NCI-H1105 treated with DMSO at 0.1 percent for 48 hours (cell line): ENCODE results near the gene MBP.
"Not testable (repeated sequence)": the region's sequence is repeated elsewhere in the genome, so short reads cannot be mapped to it uniquely, and the experiment has no call there.

Experiments
- DNase-seq: peaks from one replicate; lab custom pipeline; 2025; lab: John Stamatoyannopoulos, UW

Gene MBP

DNA sequence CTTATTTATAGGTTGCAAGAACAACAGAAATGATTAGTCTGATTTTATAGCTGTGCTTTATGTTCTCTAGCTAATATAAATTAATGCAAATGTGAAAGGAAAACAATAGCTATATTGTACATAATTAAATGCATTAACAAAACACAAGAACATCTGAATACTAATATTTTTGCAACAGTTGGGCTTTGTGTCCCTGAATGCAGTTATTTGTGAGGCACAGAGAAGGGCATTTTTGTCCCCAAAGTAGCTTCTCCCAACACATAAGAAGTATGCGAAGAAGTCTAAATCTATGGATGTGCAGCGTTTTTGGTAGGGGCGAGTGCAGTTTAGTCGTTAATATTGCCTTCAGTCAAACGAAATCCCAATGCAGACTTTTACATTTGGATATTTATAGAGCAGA, 110.0 kb downstream of the MBP start:
- no peak for DNase-seq

DNA sequence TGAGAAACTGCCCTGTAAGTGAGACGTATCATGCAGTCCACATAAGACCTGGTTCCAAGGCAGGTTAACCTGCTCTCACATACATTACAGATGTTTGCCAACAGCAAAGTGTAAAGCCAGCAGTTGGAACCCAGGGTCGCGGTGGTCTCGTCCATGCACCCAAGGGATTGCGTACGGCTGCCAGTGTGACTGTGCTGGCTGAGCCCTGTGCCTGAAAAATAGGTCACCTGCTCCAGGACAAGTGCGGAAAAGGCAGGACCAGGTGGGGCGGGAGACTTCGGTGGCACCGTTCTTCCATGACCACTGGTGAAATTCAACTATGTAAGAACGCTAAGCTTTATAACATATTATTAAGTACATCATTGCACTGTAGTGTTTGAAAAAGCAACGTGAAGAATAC, 110.5 kb downstream of the MBP start:
- no peak for DNase-seq

DNA sequence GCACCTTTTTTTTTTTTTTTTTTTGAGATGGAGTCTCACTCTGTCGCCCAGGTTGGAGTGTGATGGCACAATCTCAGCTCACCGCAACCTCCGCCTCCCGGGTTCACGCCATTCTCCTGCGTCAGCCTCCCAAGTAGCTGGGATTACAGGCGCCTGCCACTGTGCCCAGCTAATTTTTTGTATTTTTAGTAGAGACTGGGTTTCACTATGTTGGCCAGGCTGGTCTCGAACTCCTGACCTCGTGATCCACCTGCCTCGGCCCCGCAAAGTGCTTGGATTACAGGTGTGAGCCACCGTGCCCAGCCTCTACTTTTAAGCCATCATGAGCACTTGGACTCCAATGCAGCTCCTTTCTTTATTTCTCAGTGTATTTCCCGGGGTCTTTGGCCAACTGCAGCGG, 111.1 kb downstream of the MBP start:
- DNase-seq, result not testable (repeated sequence)

DNA sequence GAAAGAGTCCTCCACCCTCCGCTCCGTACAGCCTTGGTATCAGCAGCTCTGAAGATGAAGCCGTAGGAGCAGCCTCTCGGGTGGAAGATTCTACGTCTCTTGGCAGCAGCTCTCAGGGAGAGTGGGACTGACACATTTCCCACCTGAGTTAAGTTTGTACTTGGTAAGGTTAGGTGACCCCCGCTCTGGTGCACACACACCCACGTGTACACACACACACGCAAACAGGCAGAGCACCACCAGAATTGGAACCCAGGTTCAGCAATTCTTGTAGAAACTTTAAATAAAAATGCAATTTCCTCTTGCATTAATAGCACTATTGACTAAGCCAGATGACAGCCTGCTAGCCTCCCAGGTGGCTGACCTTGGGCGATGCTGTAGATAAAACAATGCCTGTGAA, 111.5 kb downstream of the MBP start:
- no peak for DNase-seq

DNA sequence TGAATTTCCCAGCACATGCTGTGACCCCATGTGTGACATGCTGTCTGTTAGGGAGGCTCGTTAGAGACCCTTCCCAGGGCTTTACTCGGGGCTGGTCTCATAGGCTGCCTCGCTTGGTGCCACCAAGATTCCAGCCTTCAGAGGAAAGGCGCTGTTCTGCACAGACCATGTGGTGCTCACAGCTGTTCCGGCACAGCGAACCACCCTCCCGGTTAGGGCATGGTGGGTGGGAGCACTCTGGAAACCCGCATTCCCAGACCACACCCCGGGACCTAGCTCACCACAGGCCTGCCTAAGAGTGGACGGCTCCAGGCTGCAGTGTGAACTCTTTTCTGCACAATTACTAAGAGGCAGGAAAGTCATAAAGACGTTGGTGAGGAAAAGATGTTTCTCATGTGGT, 112.0 kb downstream of the MBP start:
- no peak for DNase-seq

DNA sequence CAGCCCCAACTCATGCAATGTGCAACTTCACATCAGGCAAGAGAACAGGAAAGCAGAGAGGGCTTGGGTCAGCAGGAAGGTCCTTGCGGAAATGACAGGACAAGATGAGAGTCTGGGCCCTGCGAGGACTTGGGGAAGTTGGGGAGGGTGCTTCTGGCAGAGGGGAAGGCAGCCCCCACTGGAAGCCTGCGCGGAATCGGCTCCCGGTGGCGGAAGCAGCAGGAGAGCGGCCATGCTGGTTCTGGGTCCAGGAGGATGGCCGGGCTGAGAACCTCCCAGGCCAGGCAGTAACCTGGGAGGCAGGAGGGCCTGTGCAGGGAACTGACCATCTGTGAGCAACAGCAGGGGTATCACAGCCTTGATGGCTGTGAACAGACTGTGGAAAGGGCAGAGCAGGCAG, 112.9 kb downstream of the MBP start:
- DNase-seq, result no peak

DNA sequence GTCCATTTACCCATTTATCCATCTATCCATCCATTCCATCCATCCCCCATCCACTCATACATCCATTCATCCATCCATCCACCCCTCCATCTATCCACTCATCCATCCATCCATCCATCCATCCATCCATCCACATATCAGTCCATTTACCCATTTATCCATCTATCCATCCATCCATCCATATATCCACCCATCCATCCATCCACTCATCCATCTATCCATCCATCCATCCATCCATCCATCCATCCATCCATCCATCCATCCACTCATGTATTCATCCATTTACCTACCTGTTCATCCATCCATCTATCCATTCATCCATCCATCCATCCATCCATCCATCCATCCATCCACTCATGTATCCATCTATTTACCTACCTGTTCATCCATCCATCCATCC, 113.9 kb downstream of the MBP start:
- DNase-seq, result not testable (repeated sequence)

DNA sequence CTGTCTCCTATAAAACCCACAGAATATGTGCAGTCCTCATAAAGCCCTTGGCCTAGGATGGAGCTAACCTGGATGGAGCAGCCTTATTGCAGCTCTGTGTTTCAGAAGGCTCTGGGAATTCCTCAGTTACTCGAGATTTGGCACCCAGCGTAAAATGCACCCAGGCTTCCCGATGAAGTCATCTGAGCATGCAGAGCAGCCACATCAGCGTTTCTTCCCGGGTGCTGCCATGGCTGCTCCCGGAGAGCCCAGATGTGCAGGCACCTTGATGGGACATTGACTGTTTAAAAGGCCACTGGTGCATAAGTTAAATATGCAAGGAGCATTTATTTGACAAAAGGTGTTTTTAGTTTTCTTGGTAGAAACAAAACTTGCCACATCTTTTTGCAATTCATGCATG, 115.2 kb downstream of the MBP start:
- DNase-seq, result no peak

DNA sequence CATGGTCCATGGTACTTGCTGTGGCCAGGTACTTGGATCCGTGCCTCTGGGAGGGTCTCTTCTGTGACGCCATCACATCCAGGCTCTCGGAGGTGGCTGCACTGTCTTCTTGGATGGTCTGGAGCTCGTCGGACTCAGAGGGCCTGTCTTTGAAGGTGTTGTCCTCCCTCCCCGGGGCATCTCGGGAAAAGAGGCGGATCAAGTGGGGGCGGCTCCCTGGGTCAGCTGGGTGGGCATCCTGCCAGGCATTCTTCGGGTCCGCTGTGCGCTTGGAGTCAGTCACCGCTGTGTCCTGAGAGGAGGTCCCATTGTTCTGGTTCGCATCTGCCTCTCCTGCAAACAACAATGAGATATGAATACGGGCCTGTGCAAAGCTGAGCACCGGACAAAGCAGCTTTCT, 115.6 kb downstream of the MBP start:
- no peak for DNase-seq

DNA sequence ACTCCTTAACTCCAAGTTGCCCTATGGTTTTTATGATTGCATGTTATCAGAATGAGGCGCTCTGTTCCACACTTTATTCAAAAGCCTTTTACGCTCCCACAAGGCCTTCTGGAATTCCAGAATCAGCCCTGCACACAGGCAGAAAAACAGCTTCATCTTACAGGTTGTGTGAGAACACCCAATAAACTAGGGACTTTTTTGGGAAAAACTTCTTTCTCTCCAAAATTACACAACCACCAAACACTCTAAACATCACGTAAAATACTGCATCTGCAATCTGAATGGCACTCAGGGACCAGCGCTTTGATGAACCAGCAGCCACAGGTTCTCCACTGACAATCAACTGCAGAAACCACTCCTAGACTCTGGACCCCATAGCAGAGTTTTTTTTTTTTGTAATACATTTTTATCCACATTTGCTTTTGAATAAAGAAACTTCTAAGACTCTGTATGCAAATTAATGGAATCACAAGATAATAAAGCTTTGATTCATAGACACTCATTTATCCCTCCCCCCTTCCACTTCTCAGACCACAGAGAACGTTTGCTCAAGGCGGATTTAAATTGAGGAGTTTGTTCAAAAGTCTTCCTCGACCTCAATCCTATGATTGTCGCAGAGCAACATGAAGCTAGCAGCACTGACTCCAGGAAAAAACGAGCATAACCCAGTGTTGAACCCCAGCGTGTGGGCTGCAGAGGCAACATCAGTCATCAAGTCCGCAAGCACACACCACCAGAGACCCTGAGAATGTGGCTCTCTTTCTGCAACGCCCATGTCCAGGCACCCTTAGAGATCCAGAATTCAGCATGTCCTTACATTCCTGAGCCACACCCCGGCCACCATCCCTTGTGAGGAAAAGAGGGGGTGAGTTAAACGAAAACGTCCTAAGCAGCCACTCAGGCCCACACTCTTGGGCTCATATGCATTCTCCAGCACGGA, 116.5 kb downstream of the MBP start:
- no peak for DNase-seq

DNA sequence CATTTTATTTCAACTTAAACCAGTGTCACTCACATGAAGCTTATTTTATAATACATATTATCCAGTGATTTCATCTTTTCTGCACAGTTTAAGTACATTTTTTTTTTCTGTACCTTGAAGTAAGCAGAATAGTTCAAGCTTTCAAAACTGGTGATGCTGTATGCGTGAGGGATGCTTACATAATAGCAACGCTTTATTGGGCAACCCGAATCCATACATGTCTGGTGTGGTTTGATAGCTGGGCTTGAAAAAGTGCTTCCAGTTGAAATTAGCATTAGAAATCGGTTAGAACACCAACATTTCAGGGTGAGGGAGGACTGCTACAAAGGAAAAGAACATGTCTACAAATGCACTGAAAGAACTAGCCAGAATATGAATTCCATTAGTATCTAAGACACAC, 117.4 kb downstream of the MBP start:
- DNase-seq, result no peak

DNA sequence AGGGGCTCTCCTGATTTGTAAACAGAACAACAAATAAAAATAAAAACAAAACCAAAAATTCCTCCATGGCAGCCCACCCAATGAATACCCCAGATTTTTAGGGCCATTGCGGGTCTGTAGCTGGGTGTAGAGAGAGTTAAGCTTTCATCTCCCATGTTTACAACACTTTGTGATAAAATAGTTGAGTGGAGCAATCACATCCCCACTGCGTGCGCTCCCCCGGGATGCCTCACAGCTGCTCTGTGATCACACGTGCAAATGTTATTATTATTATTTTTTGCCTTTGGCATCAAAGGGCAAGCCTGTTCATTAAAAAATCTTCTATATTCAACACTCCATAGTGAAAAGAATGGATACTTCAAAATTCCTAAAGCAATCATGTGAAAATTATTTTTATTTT, 118.0 kb downstream of the MBP start:
- DNase-seq, result no peak

DNA sequence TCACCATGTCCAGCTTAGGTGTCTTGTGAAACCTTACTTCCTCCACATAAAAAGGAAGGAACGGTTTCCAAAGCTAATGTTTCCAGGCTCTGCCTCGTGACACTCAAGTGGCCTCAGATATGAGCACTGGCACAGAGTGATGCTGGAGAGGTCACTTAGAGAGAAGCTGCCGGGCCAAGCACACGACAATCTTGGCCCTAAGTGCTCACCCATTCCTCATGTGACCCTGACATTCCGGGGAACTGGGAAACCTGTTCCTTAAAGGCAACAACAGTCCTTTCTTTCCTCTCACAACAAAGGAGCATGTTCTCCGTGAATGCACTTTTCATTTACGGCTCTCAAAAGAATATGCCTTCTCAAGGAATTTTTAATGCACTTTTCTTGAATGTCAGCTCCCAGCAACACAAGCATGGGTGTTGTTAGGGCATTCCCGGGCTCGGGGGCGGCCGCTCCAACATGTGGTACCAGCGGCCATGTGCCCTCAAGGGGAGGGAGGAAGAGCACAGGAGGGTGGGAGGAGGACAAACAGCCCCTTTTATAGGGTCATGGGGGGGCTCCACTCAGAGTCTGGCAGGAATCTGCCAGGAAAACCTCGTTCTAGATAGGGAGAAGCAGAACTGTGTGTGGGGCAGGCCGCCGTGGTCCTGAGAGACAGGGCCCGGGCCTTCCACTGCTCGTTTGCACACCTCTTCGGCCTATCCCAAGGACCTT, 118.6 kb downstream of the MBP start:
- DNase-seq, result no peak

DNA sequence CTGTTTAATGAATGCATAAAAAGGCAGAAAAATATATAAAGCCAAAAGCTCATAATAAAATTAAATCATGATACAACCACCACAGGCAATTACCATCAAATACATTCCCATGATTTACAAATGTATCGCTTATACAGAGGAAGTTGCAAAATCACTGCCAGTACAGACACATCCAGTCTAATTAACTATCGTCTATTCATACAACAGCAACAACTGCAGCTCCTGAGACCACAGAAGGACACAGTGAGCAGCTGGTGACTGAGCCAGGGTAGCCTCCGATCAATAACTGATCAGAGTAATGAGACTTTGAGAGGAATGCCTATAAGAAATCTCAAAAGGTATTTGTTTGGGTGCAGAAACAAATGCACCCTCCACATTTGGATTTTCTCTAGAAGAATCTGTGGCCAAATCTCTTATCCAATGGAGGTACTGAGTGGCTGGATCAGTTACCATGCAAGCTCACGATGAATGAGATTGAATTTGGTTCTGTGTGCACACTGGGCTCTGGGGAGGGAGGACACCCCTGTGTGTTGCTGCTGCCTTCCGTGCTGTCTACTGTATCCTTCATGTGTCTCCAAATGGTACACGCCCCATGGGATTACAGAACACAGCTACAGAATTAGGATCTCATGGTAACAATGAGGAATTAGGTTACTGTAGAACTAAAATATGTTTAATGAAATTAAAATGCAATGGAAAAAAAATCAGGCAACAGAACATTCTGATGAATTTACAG, 119.6 kb downstream of the MBP start:
- DNase-seq, result no peak

DNA sequence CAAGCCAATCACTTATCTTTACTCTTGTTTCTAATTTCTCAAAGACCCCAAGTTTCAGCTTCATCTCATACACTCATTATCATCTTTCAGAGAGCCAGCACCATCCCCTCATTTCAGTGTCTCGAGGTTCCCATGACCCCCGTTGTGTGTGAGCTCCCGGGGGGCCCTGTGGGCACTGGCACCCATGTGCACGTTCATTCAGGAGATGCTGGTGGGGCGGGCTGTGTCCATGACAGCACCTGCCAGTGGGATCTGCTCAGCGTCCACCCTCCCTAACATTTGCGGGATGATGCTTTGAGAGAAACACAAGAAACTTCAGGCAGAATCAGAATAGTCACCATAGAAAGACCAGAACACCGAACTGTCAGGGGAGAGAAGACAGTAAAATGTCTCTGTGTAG, 120.5 kb downstream of the MBP start:
- DNase-seq, result no peak

DNA sequence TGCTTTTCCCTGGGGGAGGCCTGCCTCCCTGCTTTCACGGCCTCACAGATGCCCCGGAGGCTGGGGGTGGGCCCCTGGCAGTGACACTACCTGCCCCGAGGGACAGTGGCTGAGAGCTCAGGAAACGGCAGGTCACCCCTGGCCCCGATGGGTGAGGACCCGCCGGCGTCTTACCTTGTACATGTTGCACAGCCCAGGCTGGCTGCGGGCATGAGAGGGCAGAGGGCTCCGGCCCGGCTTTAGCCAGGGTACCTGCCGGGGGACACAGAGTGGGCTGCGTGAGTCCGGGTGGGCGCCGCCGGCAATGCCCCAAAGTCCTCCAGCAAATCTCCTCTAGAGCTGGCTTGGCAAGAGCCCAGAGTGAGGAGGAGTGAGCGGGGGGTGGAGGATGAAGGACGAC, 122.9 kb downstream of the MBP start:
- DNase-seq, result no peak

DNA sequence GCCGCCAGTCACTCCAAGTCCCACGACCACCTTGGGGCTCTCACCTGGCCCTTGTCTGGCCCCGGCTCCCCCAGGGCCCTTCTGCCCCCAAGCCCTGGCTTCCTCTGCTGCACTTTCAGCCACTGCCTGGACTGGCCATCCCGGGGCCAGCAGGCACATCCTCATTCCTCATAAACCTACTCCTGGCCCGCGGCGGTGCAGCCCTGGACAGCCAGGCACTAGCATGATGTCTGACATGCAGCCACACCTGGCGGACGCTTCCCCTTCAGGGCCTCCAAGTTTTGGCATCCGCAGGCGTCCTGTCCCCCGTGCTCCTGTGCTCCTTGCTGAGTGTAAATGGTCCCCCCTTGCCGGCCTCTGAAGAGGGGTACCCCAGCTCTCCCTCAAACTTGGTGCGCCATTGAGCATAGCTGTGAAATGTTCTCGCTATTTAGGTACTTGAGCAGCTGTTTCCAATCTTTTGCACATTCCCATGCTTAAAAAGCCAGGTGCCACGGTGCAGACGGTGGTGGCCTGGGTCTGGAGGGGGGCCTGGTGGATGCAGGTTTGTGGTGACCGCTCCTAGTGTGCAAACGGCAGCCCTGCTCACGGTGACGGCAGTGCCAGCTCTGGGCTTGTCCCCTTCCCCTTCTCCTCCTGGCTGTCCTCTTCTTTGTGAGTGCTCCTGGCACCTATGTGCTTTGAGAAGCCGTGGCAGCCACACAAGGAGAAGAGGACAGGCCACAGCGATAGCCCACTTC, 123.8 kb downstream of the MBP start:
- no peak for DNase-seq

DNA sequence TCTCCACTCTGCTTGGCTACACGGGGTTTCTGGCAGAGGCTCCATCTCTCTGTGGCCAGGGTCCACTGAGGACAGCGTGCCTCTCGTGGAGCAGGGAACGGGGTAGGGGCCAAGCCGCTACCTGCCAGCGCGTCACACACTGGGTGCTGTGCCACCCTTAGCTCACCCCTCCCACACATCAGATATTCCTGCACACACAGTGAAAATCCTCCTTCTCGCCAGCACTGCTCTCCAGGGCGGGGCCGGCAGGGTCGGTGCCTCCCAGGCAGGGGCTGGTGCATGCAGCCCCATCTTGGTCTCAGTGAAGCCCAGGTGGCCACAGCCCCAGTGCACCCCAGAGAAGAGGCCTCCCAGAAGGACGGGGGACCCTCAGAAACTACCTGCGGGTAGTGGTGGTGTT, 124.6 kb downstream of the MBP start:
- DNase-seq, result no peak

DNA sequence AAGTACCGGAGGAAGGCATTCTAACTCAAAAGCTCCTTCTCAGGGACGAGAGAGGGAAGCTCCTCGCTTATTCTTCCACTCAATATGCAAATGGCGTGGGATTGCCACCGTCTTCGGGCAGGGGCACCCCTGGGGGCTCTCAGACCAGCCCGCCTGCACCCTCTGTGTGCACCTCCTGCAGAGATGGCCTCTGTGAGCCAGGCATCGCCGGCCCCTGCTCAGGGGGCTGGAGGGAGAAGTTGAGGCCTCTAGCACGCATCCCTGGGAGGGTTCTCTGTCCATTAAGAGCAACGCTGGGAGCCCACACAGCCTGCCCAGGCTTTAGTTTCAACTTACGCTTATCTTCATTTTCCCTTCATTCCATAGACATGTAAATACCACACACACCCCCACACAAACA, 125.3 kb downstream of the MBP start:
- DNase-seq, result no peak

DNA sequence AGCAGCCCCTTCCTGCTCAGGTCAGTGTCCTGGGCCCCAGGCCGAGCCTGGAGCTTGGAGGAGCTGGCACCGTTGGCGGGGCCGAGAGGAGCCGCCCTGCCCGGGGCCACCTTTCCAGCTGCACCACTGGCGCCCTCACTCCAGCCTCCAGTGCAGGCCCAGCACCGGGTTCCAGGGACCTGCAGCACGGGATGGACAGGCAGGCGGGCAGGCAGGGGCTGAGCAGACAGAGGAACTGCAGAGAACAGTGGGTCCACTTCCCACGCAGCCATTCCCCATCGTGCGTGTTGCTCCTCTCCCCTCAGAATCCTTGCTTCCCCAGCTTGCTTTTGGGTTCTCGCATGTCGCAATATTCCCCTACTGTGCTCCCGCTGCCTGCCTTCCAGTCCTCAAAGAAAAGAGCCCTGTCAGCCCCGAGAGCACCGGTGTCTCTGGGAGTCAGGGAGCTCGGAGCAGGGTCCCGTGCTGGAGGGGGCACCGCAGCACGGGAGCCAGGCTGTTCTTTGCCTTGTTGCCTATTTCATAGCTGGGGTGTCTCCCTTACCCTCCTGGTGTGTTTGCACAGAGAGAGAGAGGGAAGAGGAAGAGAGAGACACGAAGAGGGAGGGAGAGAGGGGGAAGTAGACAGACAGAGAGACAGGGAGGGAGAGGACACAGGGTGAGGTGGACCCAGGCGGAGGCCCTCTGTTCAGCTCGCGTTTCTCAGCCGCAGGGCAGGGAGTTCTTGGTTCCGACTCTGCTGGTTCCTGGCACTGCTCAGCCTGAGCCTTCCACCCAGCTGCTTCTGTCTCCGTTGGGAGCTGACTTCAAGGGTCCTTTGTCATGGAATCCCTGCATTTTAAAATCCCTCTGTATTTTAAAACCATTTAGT, 126.0 kb downstream of the MBP start:
- DNase-seq, result no peak

DNA sequence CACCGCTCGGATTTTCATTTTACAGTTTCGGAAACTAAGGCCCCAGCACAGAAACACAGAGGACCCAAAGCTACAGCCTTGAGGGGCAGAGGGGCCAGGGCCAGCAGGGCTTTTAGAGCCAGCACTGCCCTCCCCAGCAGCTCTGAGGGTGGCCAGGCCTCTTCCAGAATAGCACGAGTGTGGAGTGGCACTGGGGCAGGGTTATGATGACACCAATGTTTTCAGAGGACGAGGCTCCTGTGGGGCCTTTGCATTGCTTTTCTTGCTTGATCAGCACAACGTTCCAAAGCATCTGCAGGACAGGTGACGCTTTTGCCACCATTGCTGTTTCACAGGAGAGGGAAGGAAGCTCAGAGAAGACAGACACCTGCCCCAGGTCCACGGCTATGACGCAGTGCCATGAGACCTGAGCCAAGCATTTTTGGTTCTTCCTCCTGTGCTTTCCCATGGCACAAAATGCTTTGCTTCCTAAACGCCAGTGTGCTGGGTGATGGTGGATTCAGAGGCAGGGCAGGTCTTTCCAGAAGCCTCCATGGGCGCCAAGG, 126.9 kb downstream of the MBP start:
- no peak for DNase-seq
